IMR-90 (cell line): ENCODE data around the gene IGF2BP1. TPM values are rescaled to one million over a fixed set of nuclear protein-coding genes. Genes with fewer than 3 reads are reported as not detected.
A peak's percentile ranks its signal among the peaks of the same experiment; 100 is the strongest.

Experiments
- ATAC-seq: fragments of 200-7000 bp; cut with Tn5 transposase; 2 replicates; pipeline ENCODE4 v1.9.1; 2020; ENCODE audit warnings: low read depth, mild to moderate bottlenecking, moderate library complexity
- BruUV-seq: library from RNA; stranded (reverse); fragments of 400-500 nt; replicated peaks from 2 replicates; lab custom pipeline; 2021; lab: Mats Ljungman, UMichigan
- CTCF ChIA-PET: fragments of 300-600 bp; formaldehyde crosslinking; extraction: SDS; loops from one replicate; lab custom pipeline; 2021; ENCODE audit warnings: antibody characterized with exemption; lab: Yijun Ruan, JAX
- POLR2A ChIA-PET: fragments of 300-600 bp; sonication (Branson Sonifier 250); formaldehyde crosslinking; loops from one replicate; lab custom pipeline; 2022; ENCODE audit warnings: antibody characterized with exemption; ENCODE audit not compliant: unreplicated experiment; lab: Charles Lee
- DNase-seq: peaks from one replicate; pipeline ENCODE4 v3.0.0; 2013
- H2AFZ ChIP-seq: replicated peaks from 2 replicates; pipeline ENCODE3; 2013; ENCODE audit warnings: low read length, mild to moderate bottlenecking; ENCODE audit not compliant: poor library complexity
- H2AK5ac ChIP-seq: 2 replicates; pipeline ENCODE4 v1.6.1; 2013; ENCODE audit warnings: low read depth, low read length, inconsistent platforms
- H2AK9ac ChIP-seq: replicated peaks from 2 replicates; pipeline ENCODE3; 2013; ENCODE audit warnings: mild to moderate bottlenecking, low read depth, low read length, moderate library complexity; ENCODE audit not compliant: poor library complexity
- H2BK120ac ChIP-seq: 2 replicates; pipeline ENCODE4 v1.6.1; 2013; ENCODE audit warnings: low read depth, low read length, inconsistent platforms
- H2BK15ac ChIP-seq: 3 replicates; pipeline ENCODE4 v1.6.1; 2013; ENCODE audit warnings: low read depth, low read length, inconsistent platforms
- H2BK20ac ChIP-seq: 2 replicates; pipeline ENCODE4 v1.6.1; 2013; ENCODE audit warnings: low read depth, mild to moderate bottlenecking, inconsistent platforms, low read length, moderate library complexity
- H2BK5ac ChIP-seq: 2 replicates; pipeline ENCODE4 v1.6.1; 2013; ENCODE audit warnings: mild to moderate bottlenecking, low read depth, low read length, inconsistent platforms; ENCODE audit not compliant: poor library complexity, severe bottlenecking
- H3K14ac ChIP-seq: replicated peaks from 2 replicates; pipeline ENCODE4 v1.6.1; 2013; ENCODE audit warnings: low read depth, low read length, inconsistent platforms
- H3K18ac ChIP-seq: 2 replicates; pipeline ENCODE4 v1.6.1; 2013; ENCODE audit warnings: low read depth, low read length, control low read depth
- H3K23ac ChIP-seq: 2 replicates; pipeline ENCODE4 v1.6.1; 2013; ENCODE audit warnings: low read depth, low read length, inconsistent platforms
- H3K27ac ChIP-seq: 2 replicates; pipeline ENCODE4 v1.5.1; 2013; ENCODE audit warnings: mild to moderate bottlenecking, control low read depth, low read length; ENCODE audit not compliant: insufficient read depth
- H3K27me3 ChIP-seq: 2 replicates; pipeline ENCODE4 v1.6.1; 2013; ENCODE audit warnings: low read length; ENCODE audit not compliant: control insufficient read depth, insufficient read depth
- H3K36me3 ChIP-seq: 2 replicates; pipeline ENCODE4 v1.6.1; 2013; ENCODE audit warnings: low read length, mixed read lengths; ENCODE audit not compliant: control insufficient read depth, insufficient read depth
- H3K4ac ChIP-seq: 2 replicates; pipeline ENCODE4 v1.6.1; 2013; ENCODE audit warnings: low read depth, low read length, inconsistent platforms
- H3K4me1 ChIP-seq: 2 replicates; pipeline ENCODE4 v1.6.1; 2013; ENCODE audit warnings: low read length, mixed read lengths; ENCODE audit not compliant: control insufficient read depth, insufficient read depth
- H3K4me2 ChIP-seq: 2 replicates; pipeline ENCODE4 v1.6.1; 2013; ENCODE audit warnings: low read depth, mild to moderate bottlenecking, control low read depth, low read length, moderate library complexity
- H3K4me3 ChIP-seq: 2 replicates; pipeline ENCODE4 v1.5.1; 2013; ENCODE audit warnings: low read depth, mild to moderate bottlenecking, control low read depth, low read length, moderate library complexity; ENCODE audit not compliant: insufficient read depth
- H3K56ac ChIP-seq: 2 replicates; pipeline ENCODE4 v1.6.1; 2013; ENCODE audit warnings: low read length, inconsistent platforms; ENCODE audit not compliant: insufficient read depth; ENCODE audit errors: extremely low read depth
- H3K79me1 ChIP-seq, 2 experiments: 2 replicates each; pipeline ENCODE4 v1.6.1; 2013; ENCODE audit warnings: low read length in 2 of 2, inconsistent platforms in 1 of 2, low read depth in 1 of 2
- H3K9ac ChIP-seq: 2 replicates; pipeline ENCODE4 v1.6.1; 2013; ENCODE audit warnings: low read depth, low read length, control low read depth
- H3K9me1 ChIP-seq: 2 replicates; pipeline ENCODE4 v1.6.1; 2013; ENCODE audit warnings: low read length, inconsistent platforms; ENCODE audit not compliant: insufficient read depth
- H3K9me3 ChIP-seq: 2 replicates; pipeline ENCODE4 v1.6.1; 2013; ENCODE audit warnings: low read length; ENCODE audit not compliant: control insufficient read depth, insufficient read depth
- H4K20me1 ChIP-seq: 2 replicates; pipeline ENCODE4 v1.6.1; 2013; ENCODE audit warnings: low read length, inconsistent platforms; ENCODE audit not compliant: insufficient read depth
- H4K5ac ChIP-seq: 2 replicates; pipeline ENCODE4 v1.6.1; 2013; ENCODE audit warnings: mild to moderate bottlenecking, low read depth, low read length, control low read depth
- H4K8ac ChIP-seq, 2 experiments: 2 replicates each; pipeline ENCODE4 v1.6.1; 2013; ENCODE audit warnings: low read depth in 2 of 2, low read length in 2 of 2, control low read depth in 1 of 2, inconsistent platforms in 1 of 2
- H4K91ac ChIP-seq: 2 replicates; pipeline ENCODE4 v1.6.1; 2013; ENCODE audit warnings: low read depth, low read length, inconsistent platforms; ENCODE audit not compliant: insufficient read depth
- BHLHE40 ChIP-seq: fragments of 150-350 bp; IDR thresholded peaks from 2 replicates; pipeline ENCODE4 v1.6.1; 2016; ENCODE audit warnings: mild to moderate bottlenecking, low read depth, low read length
- CHD1 ChIP-seq: IDR thresholded peaks from 2 replicates; pipeline ENCODE4 v1.6.1; 2012; ENCODE audit warnings: low read depth, low read length, improper control_type of control experiment
- MAZ ChIP-seq: IDR thresholded peaks from 2 replicates; pipeline ENCODE4 v1.6.1; 2012; ENCODE audit warnings: low read depth, mild to moderate bottlenecking, low read length, improper control_type of control experiment, moderate library complexity, borderline replicate concordance
- NFE2L2 ChIP-seq: fragments of 150-350 bp; IDR thresholded peaks from 2 replicates; pipeline ENCODE4 v1.6.1; 2016; ENCODE audit warnings: low read depth, mild to moderate bottlenecking, low read length
- POLR2A ChIP-seq: IDR thresholded peaks from 2 replicates; pipeline ENCODE4 v1.6.1; 2012; ENCODE audit warnings: mild to moderate bottlenecking, low read depth, low read length
- RAD21 ChIP-seq: IDR thresholded peaks from 2 replicates; pipeline ENCODE4 v1.6.1; 2012; ENCODE audit warnings: low read length, improper control_type of control experiment
- RCOR1 ChIP-seq: IDR thresholded peaks from 2 replicates; pipeline ENCODE4 v1.6.1; 2012; ENCODE audit warnings: mild to moderate bottlenecking, low read length, improper control_type of control experiment; ENCODE audit not compliant: insufficient replicate concordance
- RFX5 ChIP-seq: IDR thresholded peaks from 2 replicates; pipeline ENCODE4 v1.8.0; 2012; ENCODE audit warnings: low read depth, mild to moderate bottlenecking, low read length, moderate library complexity
- SMC3 ChIP-seq: fragments of 150-350 bp; IDR thresholded peaks from 2 replicates; pipeline ENCODE4 v1.6.1; 2016; ENCODE audit warnings: low read depth, mild to moderate bottlenecking, antibody characterized with exemption, low read length, moderate library complexity
- WGBS, 2 experiments: methylation state at CpG; one replicate each; pipeline versions ENCODE4 v1.1.5 to v1.1.7; 2013; ENCODE audit warnings: missing lambda C conversion rate in 2 of 2; ENCODE audit not compliant: insufficient read length in 1 of 2; ENCODE audit errors: extremely low coverage in 2 of 2; 5-methylcytosine and 5-hydroxymethylcytosine counted together
- dilution Hi-C: fragments of 300-500 bp; cut with HindIII; formaldehyde crosslinking; loops from one replicate; pipeline ENCODE4 v1.14.3; 2018; ENCODE audit warnings: low sequenced_read_pairs; ENCODE audit not compliant: unreplicated experiment
- in situ Hi-C: fragments of 300-500 bp; cut with MboI; formaldehyde crosslinking; loops from 3 replicates; pipeline ENCODE4 v1.14.3; 2019; ENCODE audit warnings: low sequenced_read_pairs, inconsistent platforms, mixed read lengths
- intact Hi-C: fragments of 100-400 bp; cut with micrococcal nuclease; formaldehyde crosslinking; loops from 2 replicates; pipeline ENCODE4 v1.10.0; 2022
- polyA plus RNA-seq, 3 experiments: library from polyadenylated mRNA; depleted of rRNA; stranded (reverse); fragments of >200 nt; gene quantifications; 2 replicates each; pipeline ENCODE4 v1.2.3, GENCODE V29; 2012; ENCODE audit warnings: low replicate concordance in 1 of 3
- total RNA-seq: library from RNA; depleted of rRNA; stranded (reverse); fragments of >200 nt; gene quantifications from 2 replicates; pipeline ENCODE4 v1.2.3, GENCODE V29; 2012
- TF ChIP-seq, protein P1 (sequence below): fragments of 150-350 bp; IDR thresholded peaks from 2 replicates; pipeline ENCODE4 v1.6.1; 2017; ENCODE audit warnings: mild to moderate bottlenecking, antibody characterized with exemption, low read length, low read depth

Gene IGF2BP1
- total and polyA plus RNA-seq, 2 of the 4 experiments (the other 2 are of a cell fraction) = 10.2 to 13.1 TPM

DNA sequence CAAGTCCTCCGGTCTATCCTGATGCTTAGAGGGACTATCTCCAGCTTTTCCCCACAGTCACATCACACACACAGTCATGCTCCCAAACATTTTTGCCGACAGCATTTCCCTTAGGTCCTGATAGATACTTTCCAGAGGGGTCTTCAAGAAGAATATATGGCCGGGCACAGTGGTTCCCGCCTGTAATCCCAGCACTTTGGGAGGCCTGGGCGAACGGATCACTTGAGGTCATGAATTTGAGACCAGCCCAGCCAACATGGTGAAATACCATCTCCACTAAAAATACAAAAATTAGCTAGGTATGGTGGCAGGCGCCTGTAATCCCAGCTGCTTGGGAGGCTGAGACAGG is 24.5 kb upstream of the IGF2BP1 start (continued):
- TF ChIP-seq RCOR1 = no peak
- no peak for TF ChIP-seq POLR2A
- TF ChIP-seq RFX5 = no peak

DNA sequence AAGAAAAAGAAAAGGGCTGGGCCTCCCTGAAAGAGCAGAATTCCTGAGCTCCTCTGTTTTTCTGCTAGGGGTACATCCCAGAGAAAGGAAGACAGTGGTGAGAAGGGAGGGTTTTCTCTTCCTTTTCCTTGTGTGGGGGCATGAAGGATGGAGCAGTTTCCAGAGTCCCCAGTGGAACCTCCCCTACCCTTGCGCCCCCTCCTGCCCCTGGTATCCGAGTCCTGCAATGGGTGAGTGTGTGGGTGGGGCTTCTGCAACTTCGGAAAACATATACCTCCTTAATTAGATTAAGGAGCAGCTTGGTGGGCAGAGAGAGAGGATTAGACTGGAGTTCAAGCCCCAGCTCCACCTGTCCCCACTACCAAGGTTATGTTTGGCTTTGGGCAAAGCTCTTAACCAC is 23.4 kb upstream of the IGF2BP1 start:
- H4K5ac ChIP-seq = no peak overlapping the region
- POLR2A ChIA-PET = no interaction called here
- H4K91ac ChIP-seq = peak overlapping the region; percentile 72
- H3K9me3 ChIP-seq = no peaks in the 10 kb centered on the region
- no peak overlapping the region for H3K27ac ChIP-seq
- CTCF ChIA-PET = interaction anchor here (0.6 kb wide), 2 partner anchors 717 to 729 kb away, joined by 3 read pairs; no protein-coding TSS in a partner anchor
- no peak overlapping the region; the same call in none of the 2 replicates for H2AK5ac ChIP-seq
- BruUV-seq = no TSS peak
- ATAC-seq (no peak), DNase-seq (no peak)
- H2AFZ ChIP-seq = peak overlapping the region; percentile 77
- peak overlapping the region; percentile 27 for H2BK20ac ChIP-seq
- H2AK9ac ChIP-seq = no peak overlapping the region
- no peak overlapping the region for H3K56ac ChIP-seq
- no peaks in the 10 kb centered on the region for H3K27me3 ChIP-seq
- TF ChIP-seq, protein P1, sequence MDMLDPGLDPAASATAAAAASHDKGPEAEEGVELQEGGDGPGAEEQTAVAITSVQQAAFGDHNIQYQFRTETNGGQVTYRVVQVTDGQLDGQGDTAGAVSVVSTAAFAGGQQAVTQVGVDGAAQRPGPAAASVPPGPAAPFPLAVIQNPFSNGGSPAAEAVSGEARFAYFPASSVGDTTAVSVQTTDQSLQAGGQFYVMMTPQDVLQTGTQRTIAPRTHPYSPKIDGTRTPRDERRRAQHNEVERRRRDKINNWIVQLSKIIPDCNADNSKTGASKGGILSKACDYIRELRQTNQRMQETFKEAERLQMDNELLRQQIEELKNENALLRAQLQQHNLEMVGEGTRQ = no peak
- TF ChIP-seq RAD21 (no peak), CHD1 (no peak), RCOR1 (no peak), MAZ (no peak), BHLHE40 (no peak), RFX5 (no peak), POLR2A (no peak), NFE2L2 (no peak), SMC3 (no peak)
- no CpG with 5 or more reads among the region's 3 CpGs for WGBS, 2 experiments
- no peak overlapping the region for H3K9ac ChIP-seq
- no peaks in the 10 kb centered on the region for H3K36me3 ChIP-seq
- H4K8ac ChIP-seq = peak overlapping the region in 1 of 2 experiments; percentile 41; a peak in 2 of 4 replicates
- dilution Hi-C loops = no loop called here
- H3K9me1 ChIP-seq = peaks cover 19% of the 10 kb centered on the region
- peak overlapping the region; percentile 10; the same call in 1 of the 2 replicates for H3K14ac ChIP-seq
- no peaks in the 10 kb centered on the region for H4K20me1 ChIP-seq
- in situ Hi-C loops = no loop called here
- intact Hi-C loops = loop anchor here (2.0 kb wide), 2 partner anchors 23 to 49 kb away; partner anchors contain the start of gene IGF2BP1
- H2BK120ac ChIP-seq = peak overlapping the region; percentile 95
- no peak overlapping the region for H3K4me3 ChIP-seq
- H3K4ac ChIP-seq = peak overlapping the region; percentile 73
- H3K4me2 ChIP-seq = no peak overlapping the region
- H3K23ac ChIP-seq = no peak overlapping the region
- no peak overlapping the region for H2BK5ac ChIP-seq
- H3K18ac ChIP-seq = peak overlapping the region; percentile 39; the same call in 1 of the 2 replicates
- peak overlapping the region; percentile 81 for H2BK15ac ChIP-seq
- H3K79me1 ChIP-seq = peaks cover 3 to 11% of the 10 kb centered on the region in 2 experiments; a peak in 2 of 4 replicates
- H3K4me1 ChIP-seq = peaks cover 22% of the 10 kb centered on the region
